HEK293 (cell line): ENCODE data around the gene PAN2.

Source experiments
- CTCF ChIA-PET: fragments of 350-600 bp; formaldehyde crosslinking; extraction: SDS; loops from one replicate; lab custom pipeline; 2021; ENCODE audit warnings: antibody characterized with exemption; lab: Yijun Ruan, JAX
- POLR2A ChIA-PET: fragments of 300-600 bp; formaldehyde crosslinking; extraction: SDS; loops from one replicate; lab custom pipeline; 2020; ENCODE audit warnings: antibody characterized with exemption, inconsistent platforms; lab: Yijun Ruan, JAX
- H3K27ac ChIP-seq: fragments of 200-500 bp; sonication (Bioruptor generic); 2 replicates; pipeline ENCODE4 v1.5.1; 2014; ENCODE audit warnings: low read depth, low read length, control low read depth, inconsistent platforms; ENCODE audit errors: extremely low read depth
- H3K36me3 ChIP-seq, 2 experiments: fragments of 200-500 bp in 1 of 2; sonication (Bioruptor generic) in 1 of 2; 1 replicate in 1 of 2; 2 replicates in 1 of 2; pipeline ENCODE4 v1.5.1; 2014 to 2017; ENCODE audit warnings: inconsistent platforms in 2 of 2, low read length in 2 of 2; ENCODE audit not compliant: control insufficient read depth in 2 of 2, insufficient read depth in 1 of 2
- H3K4me1 ChIP-seq: fragments of 200-500 bp; sonication (Bioruptor generic); 2 replicates; pipeline ENCODE4 v1.5.1; 2014; ENCODE audit warnings: mild to moderate bottlenecking, low read length, inconsistent platforms; ENCODE audit not compliant: control insufficient read depth, insufficient read depth
- H3K4me3 ChIP-seq: 2 replicates; pipeline ENCODE4 v1.5.1; 2011; ENCODE audit warnings: low read depth, mild to moderate bottlenecking, control low read depth, low read length, moderate library complexity
- H3K9me3 ChIP-seq: fragments of 200-500 bp; sonication (Bioruptor generic); 2 replicates; pipeline ENCODE4 v1.5.1; 2014; ENCODE audit warnings: low read depth, low read length, inconsistent platforms; ENCODE audit not compliant: control insufficient read depth, insufficient read depth
- EGR2 ChIP-seq: fragments of 450-650 bp; formaldehyde crosslinking; IDR thresholded peaks from 2 replicates; pipeline ENCODE4 v1.5.1; 2016; ENCODE audit warnings: low read depth, missing biosample characterization, missing genetic modification characterization
- FEZF1 ChIP-seq: fragments of 450-650 bp; formaldehyde crosslinking; IDR thresholded peaks from 2 replicates; pipeline ENCODE4 v1.5.1; 2016; ENCODE audit warnings: missing biosample characterization, missing genetic modification characterization
- GLI4 ChIP-seq: fragments of 450-650 bp; formaldehyde crosslinking; IDR thresholded peaks from 2 replicates; pipeline ENCODE4 v1.5.1; 2016; ENCODE audit warnings: missing biosample characterization, missing genetic modification characterization
- HOXC10 ChIP-seq: sonication (generic); formaldehyde crosslinking; IDR thresholded peaks from 2 replicates; pipeline ENCODE4 v1.8.1; 2023; ENCODE audit warnings: mild to moderate bottlenecking, missing genetic modification reagents
- KLF9 ChIP-seq: fragments of 450-650 bp; formaldehyde crosslinking; IDR thresholded peaks from 2 replicates; pipeline ENCODE4 v1.5.1; 2016; ENCODE audit warnings: missing biosample characterization, missing genetic modification characterization, low read depth
- OVOL3 ChIP-seq: fragments of 450-650 bp; formaldehyde crosslinking; IDR thresholded peaks from 2 replicates; pipeline ENCODE4 v1.5.1; 2016; ENCODE audit warnings: missing biosample characterization, missing genetic modification characterization
- SP7 ChIP-seq: fragments of 450-650 bp; formaldehyde crosslinking; IDR thresholded peaks from 2 replicates; pipeline ENCODE4 v1.5.1; 2016; ENCODE audit warnings: missing biosample characterization, missing genetic modification characterization
- ZBTB20 ChIP-seq: fragments of 450-650 bp; formaldehyde crosslinking; IDR thresholded peaks from 2 replicates; pipeline ENCODE4 v1.5.1; 2016; ENCODE audit warnings: missing biosample characterization, missing genetic modification characterization
- ZBTB21 ChIP-seq: fragments of 450-650 bp; formaldehyde crosslinking; IDR thresholded peaks from 2 replicates; pipeline ENCODE4 v1.5.1; 2017; ENCODE audit warnings: missing biosample characterization, missing genetic modification characterization
- ZFP37 ChIP-seq: fragments of 450-650 bp; formaldehyde crosslinking; IDR thresholded peaks from 2 replicates; pipeline ENCODE4 v1.5.1; 2016; ENCODE audit warnings: missing biosample characterization, missing genetic modification characterization
- ZNF302 ChIP-seq: fragments of 450-650 bp; formaldehyde crosslinking; IDR thresholded peaks from 2 replicates; pipeline ENCODE4 v1.5.1; 2016; ENCODE audit warnings: missing biosample characterization, missing genetic modification characterization, low read depth
- ZNF335 ChIP-seq: fragments of 450-650 bp; formaldehyde crosslinking; conservative IDR thresholded peaks from 2 replicates; pipeline ENCODE4 v1.5.1; 2016; ENCODE audit warnings: missing biosample characterization, missing genetic modification characterization
- ZNF341 ChIP-seq: fragments of 450-650 bp; formaldehyde crosslinking; IDR thresholded peaks from 2 replicates; pipeline ENCODE4; 2016; ENCODE audit warnings: low read depth, missing biosample characterization, missing genetic modification characterization
- ZNF354C ChIP-seq: fragments of 450-650 bp; formaldehyde crosslinking; IDR thresholded peaks from 2 replicates; pipeline ENCODE4 v1.5.1; 2016; ENCODE audit warnings: missing biosample characterization, missing genetic modification characterization, low read depth, borderline replicate concordance
- ZNF416 ChIP-seq: fragments of 450-650 bp; formaldehyde crosslinking; IDR thresholded peaks from 2 replicates; pipeline ENCODE4 v1.5.1; 2016; ENCODE audit warnings: missing biosample characterization, missing genetic modification characterization
- ZNF529 ChIP-seq: fragments of 450-650 bp; formaldehyde crosslinking; IDR thresholded peaks from 2 replicates; pipeline ENCODE4 v1.5.1; 2017; ENCODE audit warnings: missing genetic modification characterization, missing biosample characterization; ENCODE audit not compliant: insufficient replicate concordance
- ZNF548 ChIP-seq: fragments of 450-650 bp; formaldehyde crosslinking; IDR thresholded peaks from 2 replicates; pipeline ENCODE4 v1.5.1; 2016; ENCODE audit warnings: missing biosample characterization, missing genetic modification characterization
- ZNF621 ChIP-seq: fragments of 450-650 bp; formaldehyde crosslinking; IDR thresholded peaks from 2 replicates; pipeline ENCODE4 v1.5.1; 2017; ENCODE audit warnings: missing biosample characterization, missing genetic modification characterization
- ZNF677 ChIP-seq: fragments of 450-650 bp; IDR thresholded peaks from 2 replicates; pipeline ENCODE4 v1.5.0; 2018; ENCODE audit warnings: missing biosample characterization, mild to moderate bottlenecking, missing genetic modification characterization, moderate library complexity
- TF ChIP-seq, protein P1 (sequence below): fragments of 450-650 bp; formaldehyde crosslinking; IDR thresholded peaks from 2 replicates; pipeline ENCODE4 v1.5.1; 2016; ENCODE audit warnings: missing biosample characterization, missing genetic modification characterization
- TF ChIP-seq, protein P2 (sequence below): fragments of 450-650 bp; formaldehyde crosslinking; IDR thresholded peaks from 2 replicates; pipeline ENCODE4 v1.5.1; 2016; ENCODE audit warnings: missing biosample characterization, missing genetic modification characterization
- TF ChIP-seq, protein P3 (sequence below): fragments of 450-650 bp; formaldehyde crosslinking; IDR thresholded peaks from 2 replicates; pipeline ENCODE4 v1.5.1; 2016; ENCODE audit warnings: missing biosample characterization, missing genetic modification characterization

Gene PAN2

DNA sequence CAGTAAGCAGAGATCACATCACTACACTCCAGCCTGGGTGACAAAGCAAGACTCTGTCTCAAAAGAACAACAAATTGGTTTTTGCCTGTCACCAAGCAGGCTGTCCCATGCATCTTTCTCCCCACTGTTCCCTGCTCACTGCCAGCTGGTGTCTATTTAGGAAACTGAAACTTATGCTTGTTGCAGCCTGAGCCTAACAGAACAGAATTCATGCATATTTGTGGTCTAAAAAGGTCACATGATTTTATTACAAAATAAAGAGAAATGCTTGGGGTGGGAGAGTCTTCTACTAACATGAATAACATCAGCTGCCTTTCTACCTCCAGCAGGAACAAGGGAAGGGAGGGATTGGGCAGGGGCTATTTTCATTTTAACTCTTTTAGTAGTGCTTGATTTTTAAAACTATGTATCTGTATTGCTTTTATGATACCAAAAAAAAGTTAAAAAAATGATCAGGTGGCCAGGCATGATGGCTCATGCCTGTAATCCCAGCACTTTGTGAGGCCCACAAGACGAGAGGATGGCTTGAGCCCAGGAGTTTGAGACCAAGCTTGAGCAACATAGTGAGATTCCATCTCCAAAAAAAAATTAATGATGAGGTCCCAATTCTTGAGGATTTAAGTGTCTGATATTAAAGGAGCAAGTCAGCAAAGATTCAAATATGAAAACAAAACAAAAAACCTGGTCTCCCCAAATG is 25.2 kb upstream of the PAN2 start:
- peaks cover 7 to 24% of the 10 kb centered on the region in 2 experiments; a peak in 2 of 3 replicates for H3K36me3 ChIP-seq
- POLR2A ChIA-PET = interaction anchor here (0.6 to 2.8 kb wide), 23 partner anchors 10 to 276 kb away, joined by 3 to 46 read pairs (median 6); partner anchors contain the start of genes CNPY2, PAN2, RBMS2 and RNF41
- no peaks in the 10 kb centered on the region; the same call in 1 of the 2 replicates for H3K4me1 ChIP-seq
- H3K27ac ChIP-seq = no peak overlapping the region; the same call in 1 of the 2 replicates
- no peaks in the 10 kb centered on the region for H3K9me3 ChIP-seq
- CTCF ChIA-PET = interaction anchor here (0.5 to 2.0 kb wide), 6 partner anchors 8 to 105 kb away, joined by 3 to 15 read pairs (median 6); partner anchors contain the start of gene CNPY2
- H3K4me3 ChIP-seq = peak overlapping the region; percentile 84
- TF ChIP-seq ZNF529 (no peak), ZBTB20 (tag by site-specific recombination) (peak; percentile 38; the same call in 1 of the 2 replicates), ZNF677 (tag by site-specific recombination) (no peak), ZNF335 (peak; percentile 51; the same call in 1 of the 2 replicates), ZNF341 (tag by site-specific recombination) (peak; percentile 37; the same call in 1 of the 2 replicates), ZFP37 (0 out of 2 replicates have a peak, but pooled peaks have one; percentile 44), HOXC10 (CRISPR knock-in tag) (no peak)

DNA sequence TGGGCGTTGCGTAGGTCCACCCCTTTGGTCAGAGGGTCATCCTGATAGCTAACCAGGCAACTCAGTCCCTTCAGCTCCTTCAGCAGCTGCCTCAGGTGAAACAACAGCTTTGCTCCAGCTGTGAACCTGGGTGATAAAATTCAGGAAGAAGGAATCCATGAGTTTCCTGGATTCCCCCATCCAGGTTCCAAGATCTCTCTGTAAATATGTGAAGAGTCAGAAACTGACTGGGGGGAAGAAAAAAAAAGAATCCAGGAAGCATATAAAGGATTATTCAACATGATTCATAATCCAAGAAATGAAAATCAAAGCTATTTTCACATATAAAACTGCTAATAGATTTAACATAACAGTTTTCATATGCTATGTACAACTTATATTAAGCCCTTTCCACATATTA is 17.5 kb upstream of the PAN2 start:
- Histone ChIP-seq H3K36me3 (peaks cover 34 to 82% of the 10 kb centered on the region in 2 experiments), H3K4me3 (no peak overlapping the region), H3K4me1 (no peaks in the 10 kb centered on the region), H3K27ac (no peak overlapping the region), H3K9me3 (no peaks in the 10 kb centered on the region)
- TF ChIP-seq ZNF354C (tag by site-specific recombination) = no peak
- TF ChIP-seq, protein P1, sequence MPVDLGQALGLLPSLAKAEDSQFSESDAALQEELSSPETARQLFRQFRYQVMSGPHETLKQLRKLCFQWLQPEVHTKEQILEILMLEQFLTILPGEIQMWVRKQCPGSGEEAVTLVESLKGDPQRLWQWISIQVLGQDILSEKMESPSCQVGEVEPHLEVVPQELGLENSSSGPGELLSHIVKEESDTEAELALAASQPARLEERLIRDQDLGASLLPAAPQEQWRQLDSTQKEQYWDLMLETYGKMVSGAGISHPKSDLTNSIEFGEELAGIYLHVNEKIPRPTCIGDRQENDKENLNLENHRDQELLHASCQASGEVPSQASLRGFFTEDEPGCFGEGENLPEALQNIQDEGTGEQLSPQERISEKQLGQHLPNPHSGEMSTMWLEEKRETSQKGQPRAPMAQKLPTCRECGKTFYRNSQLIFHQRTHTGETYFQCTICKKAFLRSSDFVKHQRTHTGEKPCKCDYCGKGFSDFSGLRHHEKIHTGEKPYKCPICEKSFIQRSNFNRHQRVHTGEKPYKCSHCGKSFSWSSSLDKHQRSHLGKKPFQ (tag by site-specific recombination) = no peak
- no peak for TF ChIP-seq SP7
- TF ChIP-seq EGR2 (tag by site-specific recombination) = no peak
- no peak for TF ChIP-seq ZNF302 (tag by site-specific recombination)
- TF ChIP-seq OVOL3 (tag by site-specific recombination) = no peak
- no peak for TF ChIP-seq ZBTB21
- TF ChIP-seq ZNF416 (tag by site-specific recombination) = no peak
- TF ChIP-seq ZNF621 (tag by site-specific recombination) = no peak
- no peak for TF ChIP-seq FEZF1 (tag by site-specific recombination)
- TF ChIP-seq, protein P2, sequence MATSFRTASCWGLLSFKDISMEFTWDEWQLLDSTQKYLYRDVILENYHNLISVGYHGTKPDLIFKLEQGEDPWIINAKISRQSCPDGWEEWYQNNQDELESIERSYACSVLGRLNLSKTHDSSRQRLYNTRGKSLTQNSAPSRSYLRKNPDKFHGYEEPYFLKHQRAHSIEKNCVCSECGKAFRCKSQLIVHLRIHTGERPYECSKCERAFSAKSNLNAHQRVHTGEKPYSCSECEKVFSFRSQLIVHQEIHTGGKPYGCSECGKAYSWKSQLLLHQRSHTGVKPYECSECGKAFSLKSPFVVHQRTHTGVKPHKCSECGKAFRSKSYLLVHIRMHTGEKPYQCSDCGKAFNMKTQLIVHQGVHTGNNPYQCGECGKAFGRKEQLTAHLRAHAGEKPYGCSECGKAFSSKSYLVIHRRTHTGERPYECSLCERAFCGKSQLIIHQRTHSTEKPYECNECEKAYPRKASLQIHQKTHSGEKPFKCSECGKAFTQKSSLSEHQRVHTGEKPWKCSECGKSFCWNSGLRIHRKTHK (tag by site-specific recombination) = no peak
- no peak for TF ChIP-seq GLI4
- TF ChIP-seq KLF9 (tag by site-specific recombination) = no peak
- no peak for TF ChIP-seq ZNF548
- TF ChIP-seq, protein P3, sequence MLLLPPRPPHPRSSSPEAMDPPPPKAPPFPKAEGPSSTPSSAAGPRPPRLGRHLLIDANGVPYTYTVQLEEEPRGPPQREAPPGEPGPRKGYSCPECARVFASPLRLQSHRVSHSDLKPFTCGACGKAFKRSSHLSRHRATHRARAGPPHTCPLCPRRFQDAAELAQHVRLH (tag by site-specific recombination) = no peak
- CTCF ChIA-PET = interaction anchor here (0.6 to 2.0 kb wide), 3 partner anchors 9 to 114 kb away, joined by 3 to 9 read pairs (median 4); partner anchors contain the start of gene STAT2
- POLR2A ChIA-PET = interaction anchor here (2.2 kb wide), 1 partner anchor 9 kb away, joined by 16 read pairs; the partner anchor contains the start of gene STAT2
